HCT116 (cell line): ENCODE results near the gene CFHR2.
"Not testable (repeated sequence)": the region's sequence is repeated elsewhere in the genome, so short reads cannot be mapped to it uniquely, and the experiment has no call there.

Source experiments
- ATF3 ChIP-seq: IDR thresholded peaks from 2 replicates; pipeline ENCODE4 v1.6.1; 2012
- CTCF ChIP-seq, 3 experiments: fragments of 200-600 bp in 1 of 3; sonication (generic) in 1 of 3; IDR thresholded peaks in 2 of 3; conservative IDR thresholded peaks in 1 of 3; 2 replicates each; pipeline ENCODE4 v1.5.1; 2012 to 2017; ENCODE audit warnings: low read depth in 2 of 3, low read length in 2 of 3, antibody characterized with exemption in 1 of 3, borderline replicate concordance in 1 of 3, control low read depth in 1 of 3, mild to moderate bottlenecking in 1 of 3, mixed read lengths in 1 of 3, mixed run types in 1 of 3, moderate library complexity in 1 of 3; ENCODE audit not compliant: insufficient read depth in 1 of 3
- EGR1 ChIP-seq: IDR thresholded peaks from 2 replicates; pipeline ENCODE4 v1.6.1; 2012; ENCODE audit warnings: low read depth
- EZH2phosphoT487 ChIP-seq: fragments of 200-600 bp; IDR thresholded peaks from 2 replicates; pipeline ENCODE4 v1.6.1; 2018; ENCODE audit warnings: antibody characterized with exemption, borderline replicate concordance
- MAX ChIP-seq: IDR thresholded peaks from 2 replicates; pipeline ENCODE4 v1.6.1; 2012
- POLR2A ChIP-seq: IDR thresholded peaks from 2 replicates; pipeline ENCODE4 v1.7.0; 2011; ENCODE audit warnings: borderline replicate concordance; ENCODE audit not compliant: insufficient read depth, insufficient read length; ENCODE audit errors: extremely low read depth
- POLR2AphosphoS5 ChIP-seq: IDR thresholded peaks from 2 replicates; pipeline ENCODE4 v1.6.1; 2011; ENCODE audit warnings: mild to moderate bottlenecking, low read depth, low read length, moderate library complexity
- REST ChIP-seq: IDR thresholded peaks from 2 replicates; pipeline ENCODE4 v1.6.1; 2012; ENCODE audit warnings: low read depth
- YY1 ChIP-seq: IDR thresholded peaks from 2 replicates; pipeline ENCODE4 v1.6.1; 2011; ENCODE audit warnings: low read length, low read depth, moderate library complexity, mild to moderate bottlenecking; ENCODE audit not compliant: insufficient replicate concordance; ENCODE audit errors: extremely low read depth
- ZFX ChIP-seq: fragments of 450-650 bp; IDR thresholded peaks from 2 replicates; pipeline ENCODE4 v1.6.1; 2017

- not testable (repeated sequence) for TF ChIP-seq YY1; EGR1; POLR2A; POLR2AphosphoS5; ATF3; MAX; CTCF (IDR thresholded peaks at IDR 0.05 in 2 of 3, conservative IDR thresholded peaks at IDR 0.05 in 1 of 3; ENCODE audit: borderline replicate concordance in 1 of 3, insufficient read depth in 1 of 3, low read depth in 2 of 3, low read length in 2 of 3); REST; ZFX; EZH2phosphoT487
These were observed 48.5 kb downstream of the CFHR2 start for GRCh38 chr1:196991919-196992651.
